ENCODE measurements around the gene PCDHA8. TPM values are rescaled to one million over a fixed set of nuclear protein-coding genes. Genes with fewer than 3 reads are reported as not detected.
A peak's percentile ranks its signal among the peaks of the same experiment; 100 is the strongest.

Gene PCDHA8
- total RNA-seq, 1 experiment from 2014 or later = not detected

DNA sequence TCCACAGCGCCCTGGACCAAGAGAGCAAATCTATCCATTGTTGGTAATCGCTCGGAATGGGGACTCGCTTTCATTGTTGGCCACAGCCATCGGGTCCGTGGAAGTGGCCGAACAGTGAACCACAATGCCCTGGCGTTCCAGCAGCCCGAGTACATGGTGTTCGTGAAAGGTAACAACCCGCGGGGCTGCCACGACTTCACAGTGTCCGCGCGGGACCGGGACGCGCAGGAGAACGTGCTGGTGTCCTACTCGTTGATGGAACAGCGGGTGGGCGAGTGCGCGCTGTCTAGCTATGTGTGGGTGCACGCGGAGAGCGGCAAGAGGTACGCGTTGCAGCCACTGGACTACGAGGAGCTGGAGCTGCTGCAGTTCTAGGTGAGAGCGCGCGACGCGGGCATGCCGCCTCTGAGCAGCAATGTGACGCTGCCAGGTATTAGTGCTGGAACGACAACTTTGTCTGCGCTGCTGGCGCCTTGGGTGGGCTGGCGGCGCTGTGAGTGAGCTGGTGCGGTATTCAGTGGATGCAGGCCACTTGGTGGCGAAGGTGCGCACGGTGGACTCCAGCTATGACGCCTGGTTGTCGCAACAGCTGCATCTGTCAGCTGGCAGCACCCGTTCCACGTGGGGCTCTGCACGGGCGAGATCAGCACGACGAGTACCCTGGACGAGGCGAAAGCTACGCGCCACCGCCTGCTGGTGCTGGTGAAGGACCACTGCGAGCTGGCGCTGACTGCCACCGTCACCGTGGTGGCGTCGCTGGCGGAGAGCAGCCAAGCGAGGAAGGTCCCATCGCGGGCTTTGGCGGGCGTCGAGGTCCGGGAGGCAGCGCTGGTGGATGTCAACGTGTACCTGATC is 21.7 kb downstream of the PCDHA8 start:
- H3K4me1 ChIP-seq (replicated peaks; ENCODE audit: insufficient read depth) = no peaks in the 10 kb centered on the region
- no TSS peak for BruUV-seq (replicated peaks)
- no peaks in the 10 kb centered on the region for H3K79me2 ChIP-seq (ENCODE audit: low read depth)
- H3K4me2 ChIP-seq = no peak overlapping the region
- H3K27me3 ChIP-seq (ENCODE audit: insufficient read depth, low read depth) = no peaks in the 10 kb centered on the region
- no peaks in the 10 kb centered on the region for H3K9me2 ChIP-seq (ENCODE audit: insufficient read depth)
- CTCF ChIA-PET = no interaction called here
- H3K9me3 ChIP-seq (ENCODE audit: insufficient read depth, low read depth) = no peaks in the 10 kb centered on the region
- DNase-seq = no peak
- H3K36me3 ChIP-seq (ENCODE audit: low read depth) = no peaks in the 10 kb centered on the region
- no peaks in the 10 kb centered on the region for H3F3A ChIP-seq (ENCODE audit: insufficient read depth, low read depth)
- POLR2A ChIA-PET (ENCODE audit: unreplicated experiment) = no interaction called here
- no peak overlapping the region for H3K27ac ChIP-seq
- intact Hi-C loops (cut with micrococcal nuclease; ENCODE audit: unreplicated experiment) = no loop called here
- no peak for TF ChIP-seq EZH2 (IDR thresholded peaks at IDR 0.05; ENCODE audit: low read depth)
- H2AFZ ChIP-seq = no peak overlapping the region
- H3K4me3 ChIP-seq = no peak overlapping the region
- H4K20me1 ChIP-seq (ENCODE audit: insufficient read depth) = no peaks in the 10 kb centered on the region

DNA sequence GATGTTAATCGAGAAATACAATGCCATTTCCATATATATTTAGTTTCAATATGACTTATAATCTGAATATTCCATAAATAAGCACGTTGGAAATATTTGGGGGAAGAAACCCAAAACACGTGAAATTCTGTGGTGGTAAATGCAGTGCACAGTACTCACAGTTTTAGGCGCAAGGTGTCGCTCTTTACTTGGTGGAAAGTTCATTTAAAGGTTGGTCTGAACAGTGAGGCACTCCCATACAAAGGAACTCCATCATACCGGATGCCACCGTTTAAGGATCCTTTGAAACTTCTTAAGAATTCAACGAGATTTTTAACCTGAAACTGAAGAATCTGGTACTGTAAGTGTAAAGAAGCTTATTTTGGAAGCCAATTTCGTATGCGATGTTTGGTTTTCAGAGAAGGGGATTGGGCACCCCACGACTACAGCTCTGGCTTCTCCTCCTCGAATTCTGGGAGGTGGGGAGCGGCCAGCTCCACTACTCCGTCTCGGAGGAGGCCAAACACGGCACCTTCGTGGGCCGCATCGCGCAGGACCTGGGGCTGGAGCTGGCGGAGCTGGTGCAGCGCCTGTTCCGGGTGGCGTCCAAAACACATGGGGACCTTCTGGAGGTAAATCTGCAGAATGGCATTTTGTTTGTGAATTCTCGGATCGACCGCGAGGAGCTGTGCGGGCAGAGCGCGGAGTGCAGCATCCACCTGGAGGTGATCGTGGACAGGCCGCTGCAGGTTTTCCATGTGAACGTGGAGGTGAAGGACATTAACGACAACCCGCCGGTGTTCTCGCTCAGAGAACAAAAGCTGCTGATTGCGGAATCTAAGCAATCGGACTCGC is 28.0 kb downstream of the PCDHA8 start, which contains the start of gene PCDHA11:
Gene PCDHA11, plus strand, starts transcription at position 237 of the 834 bp plus-strand sequence. Its CDS starts 147 bp downstream, at position 384.
- BruUV-seq (replicated peaks) = no TSS peak
- no peak within 1 kb of the TSS for H2AFZ ChIP-seq
- H3K27me3 ChIP-seq (ENCODE audit: insufficient read depth, low read depth) = no peaks in the 10 kb centered on the region
- CTCF ChIA-PET = interaction anchor here (0.6 to 1.1 kb wide), 3 partner anchors 32 to 171 kb away, joined by 3 to 9 read pairs (median 3); no protein-coding TSS in a partner anchor
- H3K27ac ChIP-seq = no peak within 1 kb of the TSS
- H3K79me2 ChIP-seq (ENCODE audit: low read depth) = no peaks in the 10 kb centered on the region
- no peaks in the 10 kb centered on the region for H3K4me1 ChIP-seq (replicated peaks; ENCODE audit: insufficient read depth)
- peak within 1 kb of the TSS; percentile 6 for H3K4me2 ChIP-seq
- intact Hi-C loops (cut with micrococcal nuclease; ENCODE audit: unreplicated experiment) = loop anchor here (1.0 to 2.0 kb wide), 2 partner anchors 58 to 172 kb away; partner anchors contain the start of gene PCDHAC1
- no peaks in the 10 kb centered on the region for H3K36me3 ChIP-seq (ENCODE audit: low read depth)
- H3K4me3 ChIP-seq = no peak within 1 kb of the TSS
- DNase-seq = no peak
- H3K9me2 ChIP-seq (ENCODE audit: insufficient read depth) = no peaks in the 10 kb centered on the region
- POLR2A ChIA-PET (ENCODE audit: unreplicated experiment) = no interaction called here
- H4K20me1 ChIP-seq (ENCODE audit: insufficient read depth) = no peaks in the 10 kb centered on the region
- H3F3A ChIP-seq (ENCODE audit: insufficient read depth, low read depth) = no peaks in the 10 kb centered on the region
- no peaks in the 10 kb centered on the region for H3K9me3 ChIP-seq (ENCODE audit: insufficient read depth, low read depth)
- TF ChIP-seq CTCF (conservative IDR thresholded peaks at IDR 0.05) = peak; percentile 44; the same call in 1 of the 2 replicates
- TF ChIP-seq EZH2 (IDR thresholded peaks at IDR 0.05; ENCODE audit: low read depth) = no peak

- no peaks in the 10 kb centered on the region for H3K27me3 ChIP-seq (ENCODE audit: insufficient read depth, low read depth)
- TF ChIP-seq CTCF (conservative IDR thresholded peaks at IDR 0.05) (no peak), EZH2 (IDR thresholded peaks at IDR 0.05; ENCODE audit: low read depth) (no peak)
- H2AFZ ChIP-seq = no peak overlapping the region
- ChIA-PET POLR2A (ENCODE audit: unreplicated experiment) (no interaction called here), CTCF (interaction anchor here (0.6 to 1.1 kb wide), 4 partner anchors 31 to 273 kb away, joined by 3 to 9 read pairs (median 4); no protein-coding TSS in a partner anchor)
- H3K4me1 ChIP-seq (replicated peaks; ENCODE audit: insufficient read depth) = no peaks in the 10 kb centered on the region
- H3K9me3 ChIP-seq (ENCODE audit: insufficient read depth, low read depth) = no peaks in the 10 kb centered on the region
- no peak overlapping the region for H3K27ac ChIP-seq
- H4K20me1 ChIP-seq (ENCODE audit: insufficient read depth) = no peaks in the 10 kb centered on the region
- no peaks in the 10 kb centered on the region for H3K9me2 ChIP-seq (ENCODE audit: insufficient read depth)
- no peaks in the 10 kb centered on the region for H3F3A ChIP-seq (ENCODE audit: insufficient read depth, low read depth)
- no peak overlapping the region for H3K4me2 ChIP-seq
- H3K4me3 ChIP-seq = no peak overlapping the region
- DNase-seq = no peak
- no peaks in the 10 kb centered on the region for H3K79me2 ChIP-seq (ENCODE audit: low read depth)
- intact Hi-C loops (cut with micrococcal nuclease; ENCODE audit: unreplicated experiment) = loop anchor here (2.0 kb wide), 1 partner anchor 57 kb away; the partner anchor contains the start of gene PCDHAC1
- H3K36me3 ChIP-seq (ENCODE audit: low read depth) = no peaks in the 10 kb centered on the region
- BruUV-seq (replicated peaks) = no TSS peak
Measured at GRCh38 chr5:140869555-140869886, 28.5 kb downstream of the PCDHA8 start.
